Activated T-helper 1 cell treated with Interleukin-2 at 50 U/mL for 16 hours (primary cell): ENCODE measurements around the gene BOD1L1.
"Not testable (repeated sequence)": the region's sequence is repeated elsewhere in the genome, so short reads cannot be mapped to it uniquely, and the experiment has no call there.

Experiments used
- DNase-seq: peaks from one replicate; pipeline ENCODE4 v3.0.0-alpha.2; 2020; ENCODE audit warnings: low read depth

The BOD1L1 gene

DNA sequence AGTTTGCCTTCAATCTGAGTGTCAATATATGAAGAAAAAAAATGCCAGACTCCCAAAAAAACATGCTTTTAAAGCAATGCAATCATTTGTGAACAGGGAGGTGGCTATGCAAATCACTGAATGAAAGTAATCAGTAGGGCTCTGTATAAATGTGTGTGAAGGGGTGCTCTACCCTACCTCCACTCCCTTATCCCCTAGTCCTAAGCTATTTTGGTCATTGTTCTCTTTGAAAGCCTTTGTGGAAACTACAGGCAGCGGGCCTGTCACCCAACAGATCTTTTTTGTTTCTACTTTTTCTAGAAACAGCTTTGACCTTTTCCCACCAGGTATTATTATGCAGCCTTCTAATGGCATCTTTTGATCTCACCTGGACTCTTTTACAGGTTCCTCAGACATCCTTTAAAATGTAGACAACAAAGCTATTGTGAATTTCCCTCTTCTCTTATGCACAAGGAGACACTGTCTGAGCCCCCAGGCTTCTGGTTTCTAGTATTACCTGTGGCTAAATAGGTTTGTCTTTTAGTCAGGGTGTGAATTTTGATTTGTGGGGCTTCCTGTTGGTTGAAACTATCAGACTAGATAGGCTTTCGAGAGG, 9.2 kb downstream of the BOD1L1 start:
- no peak for DNase-seq

DNA sequence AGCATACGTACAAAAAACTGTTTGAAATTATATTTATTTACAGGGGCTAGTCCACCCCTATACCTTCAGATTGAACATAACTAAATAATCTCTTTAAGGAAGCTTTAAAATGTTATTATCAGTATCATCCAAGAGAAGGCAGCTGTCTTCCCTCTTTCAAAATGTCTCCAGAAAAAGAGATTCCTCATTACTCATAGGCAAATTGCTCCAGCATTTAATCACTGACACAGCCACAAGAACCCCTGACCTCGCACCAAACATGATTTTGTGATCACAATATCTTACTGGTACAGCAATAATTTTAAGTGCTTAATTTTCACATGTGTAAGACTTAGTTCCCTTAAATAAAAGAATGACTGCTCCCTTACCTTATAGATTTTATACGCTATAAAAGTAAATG, 9.7 kb downstream of the BOD1L1 start:
- DNase-seq: no peak

DNA sequence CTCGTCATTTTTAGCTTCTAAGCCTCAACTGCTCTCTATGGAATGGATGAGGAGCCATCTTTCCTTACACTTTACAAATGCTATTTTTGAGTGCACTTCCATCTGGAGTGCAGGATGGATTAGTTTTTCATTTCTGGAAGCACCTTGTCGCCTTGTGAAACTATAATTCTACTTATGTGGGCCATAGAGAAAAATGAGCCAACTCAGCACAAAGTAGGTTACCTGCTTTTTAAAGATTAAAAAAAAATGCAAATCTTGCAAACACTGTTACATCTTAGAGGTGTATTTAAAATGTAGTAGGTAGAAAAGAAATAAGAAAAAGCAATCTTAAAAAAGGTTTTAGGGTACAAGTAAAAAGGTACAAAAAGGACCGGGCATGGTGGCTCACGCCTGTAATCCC, 10.9 kb downstream of the BOD1L1 start:
- DNase-seq: no peak

DNA sequence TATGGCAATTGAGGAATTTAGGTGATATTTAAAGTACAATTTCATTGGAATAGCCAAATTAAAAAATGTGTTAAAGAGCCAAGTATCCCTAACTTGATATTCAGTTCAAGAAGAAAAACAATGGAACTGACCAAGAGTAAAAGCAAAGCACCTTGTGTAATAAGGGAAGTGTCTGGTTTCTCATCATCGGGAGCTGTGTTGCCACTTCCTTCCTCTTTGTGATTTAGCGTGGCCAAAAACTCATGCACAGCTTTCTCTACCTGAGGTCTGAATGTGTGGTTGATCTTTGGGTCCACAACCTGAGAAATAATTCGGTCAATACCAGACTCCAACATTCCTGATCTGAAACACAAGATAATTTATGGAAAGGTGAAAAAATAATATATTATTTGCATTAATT, 12.4 kb downstream of the BOD1L1 start:
- DNase-seq: no peak

- no peak for DNase-seq
Measured at GRCh38 chr4:13612569-13612968, 15.0 kb downstream of the BOD1L1 start.

GRCh38 chr4:13611283-13611842, 16.2 kb downstream of the BOD1L1 start:
- no peak for DNase-seq

GRCh38 chr4:13605330-13605729, 22.2 kb downstream of the BOD1L1 start:
- no peak for DNase-seq

- DNase-seq: no peak
Measured at GRCh38 chr4:13601848-13602247, 25.7 kb downstream of the BOD1L1 start.

DNA sequence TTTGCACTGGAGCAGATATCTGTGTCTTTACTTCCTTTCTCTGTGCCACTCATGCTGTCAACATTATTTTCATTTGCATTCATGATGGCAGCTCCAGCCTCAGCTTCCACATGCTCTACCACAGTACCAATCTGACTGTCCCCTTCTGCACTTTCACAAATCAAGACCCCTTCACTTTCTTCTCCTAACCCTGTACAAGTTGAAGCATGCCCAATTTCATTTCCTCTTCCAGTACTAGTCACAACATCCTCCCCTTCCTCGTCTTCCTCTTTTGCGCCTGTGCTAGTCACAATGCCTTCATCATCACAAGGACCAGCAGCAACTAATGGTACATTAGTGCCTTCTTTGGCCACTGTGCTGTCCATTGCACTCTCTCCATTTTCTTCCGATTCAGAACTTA, 26.5 kb downstream of the BOD1L1 start:
- DNase-seq: no peak

- DNase-seq: no peak
Measured at GRCh38 chr4:13599159-13599558, 28.4 kb downstream of the BOD1L1 start.

DNA sequence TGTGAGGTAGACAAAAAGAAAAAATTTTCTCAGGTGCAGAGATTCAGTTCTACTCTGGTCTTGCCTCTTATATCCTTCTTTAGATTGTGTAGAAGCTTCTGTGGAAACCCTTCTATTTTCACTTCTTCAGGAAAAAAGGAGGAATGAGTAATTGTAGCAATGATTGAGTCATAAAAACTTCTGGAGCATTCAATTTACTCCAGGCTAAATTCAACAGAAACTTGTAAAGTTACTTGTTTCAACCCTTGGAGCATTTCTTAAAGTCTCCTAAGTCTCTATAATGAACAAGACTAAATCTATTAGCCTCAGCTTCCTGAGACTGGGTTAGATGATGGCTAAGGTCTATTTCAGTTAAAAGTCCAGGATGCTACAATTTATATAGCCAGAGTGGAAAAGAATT, 29.9 kb downstream of the BOD1L1 start:
- no peak for DNase-seq

- no peak for DNase-seq
Measured at GRCh38 chr4:13597141-13597540, 30.4 kb downstream of the BOD1L1 start.

DNA sequence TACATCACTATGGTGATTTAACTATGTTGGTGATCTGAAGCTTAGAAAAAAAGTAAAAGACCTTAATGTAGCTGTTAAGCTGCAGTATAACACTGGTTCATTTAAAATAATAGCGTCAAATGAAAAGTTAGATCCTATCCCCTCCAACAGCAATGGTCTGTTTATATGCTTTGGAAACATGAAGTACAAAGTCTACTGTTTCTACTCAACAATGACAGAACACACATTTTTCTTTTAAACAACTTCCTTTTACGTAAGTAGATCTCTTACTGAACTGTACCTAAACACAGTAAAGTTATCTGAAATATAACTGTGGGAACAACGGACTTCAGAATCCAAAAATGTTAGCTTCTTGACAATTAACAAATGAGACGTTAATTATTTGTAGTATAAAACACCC, 35.3 kb downstream of the BOD1L1 start:
- no peak for DNase-seq

GRCh38 chr4:13590766-13591165, 36.8 kb downstream of the BOD1L1 start:
- DNase-seq: no peak

DNA sequence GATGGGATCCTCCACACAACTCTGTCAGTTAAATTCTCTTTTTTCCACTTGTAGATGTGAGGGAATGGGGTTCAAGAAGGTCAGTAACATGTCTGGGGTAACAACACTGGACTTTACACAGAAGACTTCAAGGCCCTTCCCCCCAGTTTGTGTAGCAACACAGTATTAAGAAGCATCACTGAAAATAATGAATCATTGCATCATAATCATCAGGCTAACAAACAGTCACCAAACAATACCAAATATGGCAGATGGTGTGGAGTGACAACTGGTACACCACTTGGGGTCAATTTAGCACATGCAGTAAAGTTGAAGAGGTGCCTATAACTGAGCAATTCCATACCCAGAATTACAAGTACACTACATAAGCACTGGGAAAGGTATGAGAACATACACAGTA, 38.6 kb downstream of the BOD1L1 start:
- no peak for DNase-seq

GRCh38 chr4:13584481-13584880, 43.0 kb downstream of the BOD1L1 start:
- DNase-seq: no peak

DNA sequence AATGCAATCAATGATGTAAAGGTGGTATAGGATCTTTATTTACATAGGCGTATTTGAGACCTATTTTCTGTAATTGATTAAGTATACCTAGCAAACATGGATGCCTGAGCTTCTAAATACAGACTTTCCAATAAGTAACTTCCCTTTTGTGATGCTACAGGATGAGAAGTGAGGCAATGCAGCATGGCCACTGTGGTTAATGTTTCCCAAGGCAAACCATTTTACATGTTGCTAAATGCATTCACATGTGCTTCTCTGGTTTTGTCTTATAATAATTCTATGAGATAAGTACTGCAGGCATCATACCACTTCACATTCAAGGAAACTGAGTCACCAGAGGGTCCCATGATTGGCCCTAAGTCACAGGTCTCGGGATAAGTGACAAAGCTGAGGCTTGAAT, 47.5 kb downstream of the BOD1L1 start:
- no peak for DNase-seq

- no peak for DNase-seq
Measured at GRCh38 chr4:13577660-13578059, 49.9 kb downstream of the BOD1L1 start.

- DNase-seq: no peak
Measured at GRCh38 chr4:13570916-13571315, 56.6 kb downstream of the BOD1L1 start.

DNA sequence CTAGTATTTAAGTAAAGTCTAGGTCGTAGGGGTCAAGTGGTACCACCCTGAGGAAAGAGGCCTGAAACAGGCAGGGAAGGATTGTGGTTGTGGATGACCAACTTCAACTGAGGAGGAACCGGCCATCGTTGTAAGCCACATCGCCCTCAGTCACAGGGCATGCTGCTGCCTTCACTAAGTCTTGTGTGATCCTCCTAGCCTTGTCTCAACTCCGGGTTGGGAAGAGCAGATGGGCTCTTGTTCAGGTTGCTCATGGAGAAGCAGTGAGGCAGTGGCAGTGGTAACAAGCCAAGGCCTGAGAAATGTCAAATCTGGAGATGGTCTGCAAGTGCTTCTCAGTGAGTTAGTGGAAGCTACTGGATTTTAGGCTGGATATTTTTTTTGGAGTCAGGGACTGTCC, 60.4 kb downstream of the BOD1L1 start:
- DNase-seq: no peak

DNA sequence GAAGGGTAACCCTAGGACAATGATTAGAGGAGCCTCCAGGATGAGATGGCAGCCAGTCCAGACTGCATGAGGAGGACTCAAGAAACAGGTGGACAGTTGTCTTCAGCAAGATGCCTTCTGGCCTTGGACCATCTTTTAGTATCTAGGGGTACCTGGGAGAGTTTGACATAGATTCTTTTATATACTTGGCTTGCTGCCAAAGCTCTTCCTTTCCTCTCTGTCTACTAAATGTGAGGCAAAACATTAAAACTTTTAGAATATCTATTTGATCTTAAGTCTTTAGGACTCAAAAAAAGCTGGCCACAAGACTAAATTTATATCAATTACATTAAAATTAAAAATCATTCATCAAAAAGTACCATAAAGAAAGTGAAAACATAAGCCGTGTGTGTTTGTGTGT, 64.6 kb downstream of the BOD1L1 start:
- no peak for DNase-seq

DNA sequence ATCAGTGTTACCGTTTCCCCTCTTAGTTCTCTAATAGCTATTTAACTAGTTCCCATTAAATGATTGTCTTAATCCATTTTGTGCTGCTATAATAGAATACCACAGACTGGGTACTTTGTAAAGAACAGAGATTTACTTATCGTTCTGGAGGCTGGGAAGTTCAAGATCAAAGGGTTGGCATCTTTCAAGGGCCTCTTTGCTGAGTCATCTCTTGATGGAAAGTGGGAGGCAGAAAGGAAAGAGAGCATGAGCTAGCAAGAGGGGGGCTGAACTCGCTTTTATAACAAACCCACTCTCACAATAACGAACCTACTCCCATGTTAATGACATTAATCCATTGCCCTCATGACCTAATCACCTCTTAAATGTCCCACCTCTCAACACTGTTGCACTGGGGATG, 65.9 kb downstream of the BOD1L1 start:
- DNase-seq: no peak

GRCh38 chr4:13560111-13560510, 67.4 kb downstream of the BOD1L1 start:
- DNase-seq: not testable (repeated sequence)

DNA sequence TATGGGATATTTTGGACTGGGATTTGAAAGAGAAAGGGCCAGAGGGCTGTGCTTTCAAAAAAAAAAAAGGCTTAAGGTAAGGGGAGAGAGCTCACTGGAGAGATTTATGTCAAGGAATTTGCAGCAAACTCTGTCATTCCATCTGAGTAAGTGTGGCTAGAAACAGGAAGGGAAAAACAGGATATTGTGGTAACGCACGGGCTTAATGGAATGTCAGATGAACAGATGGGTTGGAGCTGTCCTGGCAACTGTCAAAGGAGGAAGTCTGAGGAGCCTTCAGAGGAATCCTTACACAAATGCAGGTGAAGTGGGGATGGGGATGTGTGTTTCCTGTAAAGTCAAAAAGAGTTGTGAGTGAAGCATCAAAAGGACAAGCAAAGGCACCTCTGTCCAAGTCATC, 68.1 kb downstream of the BOD1L1 start:
- DNase-seq: no peak

DNA sequence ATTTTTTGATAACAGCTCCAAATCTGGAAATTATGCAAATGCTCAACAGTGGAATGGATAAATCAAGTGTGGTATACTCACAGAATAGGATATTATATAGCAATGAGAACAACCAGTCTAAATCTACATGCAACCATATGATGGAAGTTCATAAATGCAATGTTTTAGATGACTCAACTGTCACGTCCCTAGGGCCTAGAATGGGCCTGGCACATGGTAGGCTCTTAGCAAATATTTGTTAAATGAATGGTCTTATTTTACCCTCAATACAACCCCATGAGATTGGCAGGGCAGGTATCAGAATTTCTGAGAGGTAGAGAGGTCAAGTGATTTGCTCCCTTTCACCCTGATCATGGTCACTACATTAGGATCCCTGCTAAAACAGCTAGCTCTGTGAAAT, 68.6 kb downstream of the BOD1L1 start:
- no peak for DNase-seq
